SK-N-DZ (cell line): ENCODE measurements around the gene CTH.

Experiments used
- small RNA-seq, 2 experiments: library from RNA; depleted of rRNA; stranded (forward); fragments of <200 nt; gene quantifications; one replicate each; pipeline ENCODE3, GENCODE V24; 2014

The CTH gene

Small RNA genes within 50 kb of the gene (small RNA-seq; reads per million reads assigned to genes)
- 0 reads per million in 2 experiments for gene RF00017
